ENCODE results near the gene TAB2. TPM values are rescaled to one million over a fixed set of nuclear protein-coding genes. Genes with fewer than 3 reads are reported as not detected.

TAB2 gene, protein sequence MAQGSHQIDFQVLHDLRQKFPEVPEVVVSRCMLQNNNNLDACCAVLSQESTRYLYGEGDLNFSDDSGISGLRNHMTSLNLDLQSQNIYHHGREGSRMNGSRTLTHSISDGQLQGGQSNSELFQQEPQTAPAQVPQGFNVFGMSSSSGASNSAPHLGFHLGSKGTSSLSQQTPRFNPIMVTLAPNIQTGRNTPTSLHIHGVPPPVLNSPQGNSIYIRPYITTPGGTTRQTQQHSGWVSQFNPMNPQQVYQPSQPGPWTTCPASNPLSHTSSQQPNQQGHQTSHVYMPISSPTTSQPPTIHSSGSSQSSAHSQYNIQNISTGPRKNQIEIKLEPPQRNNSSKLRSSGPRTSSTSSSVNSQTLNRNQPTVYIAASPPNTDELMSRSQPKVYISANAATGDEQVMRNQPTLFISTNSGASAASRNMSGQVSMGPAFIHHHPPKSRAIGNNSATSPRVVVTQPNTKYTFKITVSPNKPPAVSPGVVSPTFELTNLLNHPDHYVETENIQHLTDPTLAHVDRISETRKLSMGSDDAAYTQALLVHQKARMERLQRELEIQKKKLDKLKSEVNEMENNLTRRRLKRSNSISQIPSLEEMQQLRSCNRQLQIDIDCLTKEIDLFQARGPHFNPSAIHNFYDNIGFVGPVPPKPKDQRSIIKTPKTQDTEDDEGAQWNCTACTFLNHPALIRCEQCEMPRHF
- 22.0 to 31.0 TPM (median 28.7 TPM) in 5 replicates for total RNA-seq (2022; extraction: Qiagen RNA extraction; ENCODE audit: low read depth)

DNA sequence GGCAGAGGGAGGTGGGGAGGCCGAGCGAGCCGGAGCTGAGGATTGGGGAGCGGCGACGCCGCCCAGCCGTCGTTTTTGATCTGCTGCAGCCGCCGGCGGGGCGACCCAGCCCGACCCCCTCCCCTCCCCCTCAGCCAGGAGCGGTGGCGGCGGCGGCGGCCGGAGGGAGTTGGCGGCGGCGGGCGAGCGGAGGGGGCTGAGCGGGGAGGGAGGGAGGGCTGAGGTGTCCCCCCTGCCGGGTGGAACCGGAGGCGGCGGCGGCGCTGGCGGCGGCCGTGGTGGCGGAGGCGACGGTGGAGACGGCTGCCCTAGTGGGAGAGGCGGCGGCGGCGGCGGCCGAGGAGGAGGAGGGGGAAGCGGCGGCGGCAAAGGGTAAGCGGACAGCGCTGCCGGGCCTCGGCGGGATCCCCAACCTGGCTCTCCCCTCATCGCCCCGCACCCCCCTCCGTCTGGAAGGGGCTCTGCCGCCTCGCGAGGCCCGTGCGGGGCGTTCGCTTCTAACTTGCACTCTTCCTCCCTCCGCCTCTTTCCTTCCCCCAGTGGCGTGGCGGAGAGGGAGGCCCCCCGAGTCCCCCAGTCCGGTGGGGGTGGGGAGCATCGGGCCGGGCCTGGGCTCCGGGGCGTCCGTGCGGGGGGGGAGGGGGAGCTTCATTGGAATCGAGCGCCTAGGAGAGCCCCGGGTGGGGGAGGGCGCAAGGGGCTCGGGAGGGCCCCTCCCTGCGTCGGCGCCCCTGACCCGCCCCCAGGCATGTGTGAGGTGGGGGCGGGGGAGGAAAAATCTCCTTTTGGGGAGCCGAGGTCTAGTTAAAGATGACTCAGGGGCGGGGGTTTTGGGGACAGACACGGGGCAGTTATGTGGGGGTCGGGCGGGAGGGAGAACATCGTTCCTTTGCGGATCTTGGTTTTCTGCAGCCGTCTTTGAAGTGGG is at the start of gene TAB2:
Gene TAB2, plus strand, starts transcription at position 69 of the 928 bp plus-strand sequence. CDS start 52,286 bp downstream, outside the sequence.

DNA sequence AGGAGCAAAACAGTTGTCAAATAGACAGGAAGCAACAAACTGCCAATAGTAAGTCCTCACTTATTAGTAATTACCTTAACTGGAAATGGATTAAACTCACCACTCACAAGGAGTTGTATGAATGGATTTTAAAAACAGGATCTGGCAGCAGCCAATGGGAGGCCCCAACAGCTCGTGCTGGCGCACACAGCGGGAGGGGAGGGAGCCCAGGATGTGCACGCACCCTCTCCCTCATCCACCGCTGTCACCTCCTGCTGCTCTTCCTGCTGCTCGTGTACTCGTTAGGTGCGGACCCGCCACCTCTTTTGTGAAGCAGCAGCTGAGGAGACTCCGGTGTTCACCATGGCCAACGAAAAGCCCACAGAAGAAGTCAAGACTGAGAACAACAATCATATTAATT is 82.5 kb downstream of the TAB2 start, which contains the start of gene SUMO4:
Gene SUMO4, plus strand, starts transcription at position 213 of the 400 bp plus-strand sequence. Its CDS starts 130 bp downstream, at position 343.

Other genes starting within 250 kb of the TAB2 start
- gene SUMO4, start 82.5 kb downstream of the TAB2 start, total RNA-seq (2022; extraction: Qiagen RNA extraction; ENCODE audit: low read depth) = not detected in 5 replicates
- 0.02 to 0.10 TPM (median 0.07 TPM) in 5 replicates for gene ZC3H12D, start 167.3 kb downstream of the TAB2 start, total RNA-seq (2022; extraction: Qiagen RNA extraction; ENCODE audit: low read depth)
- 11.7 to 18.3 TPM (median 14.5 TPM) in 5 replicates for gene PPIL4, start 228.3 kb downstream of the TAB2 start, total RNA-seq (2022; extraction: Qiagen RNA extraction; ENCODE audit: low read depth)
- gene GINM1, start 248.7 kb downstream of the TAB2 start, total RNA-seq (2022; extraction: Qiagen RNA extraction; ENCODE audit: low read depth) = 22.7 to 30.5 TPM (median 27.2 TPM) in 5 replicates

Measured in A549 treated with GW870086 at 1 μM for 4 hours (cell line).